ENCODE measurements around the gene MEGF8.

- TF ChIP-seq GATA2 (IDR thresholded peaks at IDR 0.05; ENCODE audit: low read depth, low read length) (no peak), GATA3 (IDR thresholded peaks at IDR 0.05; ENCODE audit: low read depth, low read length) (no peak)
Measured at GRCh38 chr19:42291435-42291810, 34.0 kb upstream of the MEGF8 start.

Data from SH-SY5Y (cell line).